GM18870 (cell line): ENCODE results near the gene UTP25.

Experiments used
- ATAC-seq: cut with Tn5 transposase; IDR thresholded peaks from one replicate; pipeline ENCODE4 v1.9.1; 2021; ENCODE audit warnings: moderate library complexity; ENCODE audit not compliant: unreplicated experiment

UTP25 gene

DNA sequence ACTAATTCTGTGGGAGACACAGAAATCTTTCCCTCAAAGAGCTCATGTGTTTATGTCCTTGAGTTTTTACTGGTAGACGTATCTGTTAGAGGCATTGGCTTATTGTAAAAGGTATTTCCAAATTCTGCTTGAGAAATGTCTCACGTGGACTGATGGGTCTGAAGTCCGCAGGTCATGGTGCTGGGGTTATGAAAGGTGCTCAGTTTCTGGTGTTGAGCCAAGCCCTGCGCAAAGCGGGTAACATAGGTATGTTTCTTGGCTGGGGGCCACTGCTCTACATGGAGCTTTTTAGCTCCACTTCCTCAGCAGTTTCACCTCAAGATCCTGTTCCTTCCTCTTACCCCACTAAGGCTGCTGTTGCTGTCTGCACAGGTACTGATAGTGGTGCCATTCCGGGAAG lies 10.8 kb downstream of the UTP25 start:
- no peak for ATAC-seq

DNA sequence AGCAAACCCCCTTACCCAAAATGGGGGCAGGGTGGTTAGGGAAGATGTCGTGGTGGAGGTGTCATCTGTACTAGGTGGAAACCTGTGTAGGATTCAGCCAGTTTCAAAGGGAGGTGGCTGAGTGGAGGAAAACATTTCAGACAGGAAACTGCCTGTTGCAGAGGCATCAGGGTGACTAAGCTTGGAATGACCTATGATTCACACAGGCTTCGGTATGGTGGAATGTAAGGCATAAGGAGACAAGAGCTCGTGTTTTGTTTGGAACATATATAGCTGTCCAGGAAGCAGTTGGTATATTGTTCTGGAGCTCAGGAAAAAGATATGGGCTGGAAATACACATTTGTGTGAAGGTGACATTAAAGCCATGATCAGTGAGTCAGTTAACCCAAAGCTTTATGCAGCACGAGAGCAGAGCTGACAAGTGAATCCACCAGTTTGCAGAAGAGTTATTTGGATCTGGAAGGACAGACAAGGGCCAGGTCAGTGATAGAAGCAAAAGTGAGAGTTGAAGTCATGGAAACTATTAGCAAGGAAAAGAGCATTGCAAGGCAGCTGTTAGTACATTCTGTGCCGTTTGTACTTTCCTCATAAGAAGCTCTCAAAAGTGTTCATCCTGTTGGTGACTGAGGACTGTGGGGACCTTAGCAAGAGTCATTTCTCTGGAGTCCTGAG lies 12.2 kb downstream of the UTP25 start:
- ATAC-seq: no peak

DNA sequence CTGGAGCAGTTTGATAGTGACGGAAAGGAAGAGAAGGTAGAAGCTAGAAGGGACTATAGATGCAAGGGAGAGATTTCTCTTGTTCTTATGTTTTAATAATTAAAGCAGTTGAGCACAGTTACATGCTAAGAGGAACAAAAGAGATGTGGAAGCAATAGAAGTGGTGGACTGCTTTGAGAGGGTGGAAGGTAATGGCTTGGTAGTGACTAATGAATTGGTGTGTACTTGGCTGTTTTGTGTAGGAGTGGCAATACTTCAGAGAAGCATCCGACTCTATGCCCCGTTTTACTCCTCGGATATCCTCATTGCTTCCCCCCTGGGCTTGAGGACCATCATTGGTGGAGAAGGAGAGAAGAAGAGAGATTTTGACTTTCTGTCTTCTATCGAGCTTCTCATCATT lies 12.8 kb downstream of the UTP25 start:
- ATAC-seq: no peak

DNA sequence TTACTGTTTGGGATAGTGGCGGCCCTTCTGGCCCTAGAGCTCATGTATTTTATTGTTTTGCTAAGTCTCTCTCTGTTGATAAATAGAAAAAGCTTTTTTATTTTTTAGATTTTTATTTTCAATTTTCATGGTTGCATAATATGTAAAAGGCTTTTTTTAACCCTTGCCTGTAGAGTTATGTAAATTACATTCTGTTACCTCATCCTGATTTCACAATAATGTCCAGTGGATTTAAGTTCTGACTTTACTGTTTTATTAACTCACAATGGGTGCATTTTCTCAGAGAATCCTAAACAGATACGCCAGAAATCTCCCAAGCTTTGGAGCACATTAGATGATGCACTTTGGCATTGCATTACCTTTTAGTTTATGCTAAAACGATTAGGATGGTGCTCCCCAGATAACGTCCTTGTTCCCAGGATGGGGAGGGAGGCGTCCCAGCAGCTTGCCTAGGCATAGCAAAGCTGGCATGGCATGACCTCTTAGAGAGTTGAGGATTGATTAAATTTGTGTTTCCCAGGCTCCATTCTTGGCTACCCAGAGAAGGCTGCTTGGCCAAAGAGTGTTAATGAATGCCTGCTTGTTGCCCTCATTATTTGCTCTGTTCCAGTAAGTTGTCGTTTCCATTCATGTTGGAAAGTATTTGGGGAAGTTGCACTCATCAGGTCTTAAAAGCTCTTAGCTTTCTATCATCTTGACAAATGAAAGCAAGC lies 17.1 kb downstream of the UTP25 start:
- ATAC-seq: no peak

DNA sequence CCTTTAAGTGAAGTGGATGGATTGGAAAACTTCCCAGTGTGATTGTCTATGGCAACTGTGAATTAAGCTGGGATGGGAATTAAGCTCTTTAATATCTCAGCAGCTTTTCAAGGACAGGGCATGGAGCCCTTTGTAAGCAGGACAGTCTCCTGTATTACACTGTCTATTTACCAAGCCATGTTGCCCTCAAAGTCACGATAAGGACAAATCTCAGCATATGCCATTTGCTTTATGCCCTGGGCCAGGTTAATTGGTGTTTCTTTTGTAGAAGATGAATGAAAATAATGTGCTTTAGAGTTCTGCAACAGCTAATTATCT lies 17.6 kb downstream of the UTP25 start:
- ATAC-seq: no peak

DNA sequence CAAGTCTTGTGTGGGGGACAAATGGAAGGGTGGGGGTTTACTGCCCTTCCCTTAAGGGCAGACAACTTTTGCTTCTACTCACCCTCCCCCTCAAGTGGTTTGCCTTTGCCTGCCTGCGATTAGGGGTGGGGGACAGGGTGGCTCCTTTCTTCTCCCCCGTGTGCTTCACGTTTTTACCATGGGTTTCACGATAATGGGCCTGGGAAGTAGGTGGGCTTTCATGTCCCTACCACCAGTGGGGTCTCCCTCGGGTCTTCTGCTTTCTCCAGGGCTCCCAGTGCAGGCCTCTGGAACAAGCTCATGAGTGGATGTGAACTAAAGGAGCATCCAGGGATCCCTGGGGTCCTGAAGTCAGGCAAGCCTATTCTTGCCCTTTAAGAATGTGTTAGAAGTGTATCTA lies 21.6 kb downstream of the UTP25 start:
- no peak for ATAC-seq

DNA sequence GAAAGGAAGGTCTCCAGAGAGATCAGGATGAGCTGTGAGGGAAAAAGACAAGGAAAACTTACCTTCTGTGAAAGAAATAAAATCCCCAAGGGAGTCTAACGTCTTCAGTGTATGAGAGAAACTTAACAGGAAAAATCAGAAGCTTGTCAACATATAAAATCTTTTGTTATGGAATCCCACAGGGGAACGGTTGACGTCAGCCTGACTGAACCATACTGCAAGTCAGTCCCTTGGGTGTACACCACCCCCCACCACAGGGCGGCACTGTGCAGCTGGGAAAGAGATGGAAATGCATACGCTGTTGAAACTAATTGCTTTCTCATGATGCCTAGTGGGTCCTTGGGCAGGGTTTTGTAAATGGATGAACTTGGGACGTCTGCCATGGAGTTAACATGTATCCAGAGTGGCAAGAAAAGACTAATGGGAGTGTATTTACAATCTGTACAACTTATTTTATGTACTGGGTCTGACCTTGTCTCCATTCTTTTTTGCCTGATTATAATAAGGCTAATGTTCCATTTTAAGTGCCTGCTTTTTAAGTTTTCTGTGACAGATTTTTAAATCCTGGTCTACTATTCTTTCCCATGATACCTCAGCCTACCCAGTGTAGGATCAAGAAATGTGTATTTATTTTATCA lies 22.7 kb downstream of the UTP25 start:
- ATAC-seq: no peak

DNA sequence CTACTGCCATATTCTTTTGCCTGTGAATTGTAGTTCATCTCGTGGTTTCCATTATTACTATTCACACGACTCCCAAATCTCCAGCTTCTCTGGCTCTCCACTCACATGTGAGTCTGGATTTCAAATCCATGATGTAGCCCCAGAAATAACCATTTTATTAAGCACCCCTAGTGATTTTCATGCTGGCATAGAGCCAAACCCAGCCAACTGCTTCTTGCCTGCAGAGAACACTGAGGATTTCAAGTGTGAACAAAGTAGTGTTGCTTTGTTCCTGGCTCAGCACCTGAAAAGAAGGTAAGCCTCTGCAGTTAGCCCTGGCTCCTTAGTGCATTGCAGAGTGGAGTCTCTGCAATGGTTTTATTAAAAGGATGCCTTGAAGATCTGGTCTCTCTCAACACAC lies 25.9 kb downstream of the UTP25 start:
- ATAC-seq: no peak

DNA sequence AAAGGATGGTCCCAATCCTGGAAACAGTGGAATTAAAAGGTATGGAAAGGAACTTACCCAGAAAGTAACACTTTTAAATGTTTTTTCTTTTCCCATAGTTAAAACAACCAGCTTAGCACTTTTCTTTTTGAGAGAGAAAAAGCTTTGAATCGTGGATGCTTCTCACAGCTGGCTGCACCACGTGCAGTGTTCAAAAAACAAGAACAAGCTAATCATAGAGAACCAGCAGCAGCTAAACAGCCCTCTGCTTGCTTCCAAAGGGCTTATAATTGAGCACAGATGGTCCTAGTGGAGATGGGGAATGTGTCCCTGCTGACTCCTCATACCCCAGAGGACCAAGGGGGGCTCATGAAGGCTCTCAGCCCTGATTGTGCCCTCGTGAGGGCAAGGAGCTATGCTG lies 26.4 kb downstream of the UTP25 start:
- ATAC-seq: no peak

DNA sequence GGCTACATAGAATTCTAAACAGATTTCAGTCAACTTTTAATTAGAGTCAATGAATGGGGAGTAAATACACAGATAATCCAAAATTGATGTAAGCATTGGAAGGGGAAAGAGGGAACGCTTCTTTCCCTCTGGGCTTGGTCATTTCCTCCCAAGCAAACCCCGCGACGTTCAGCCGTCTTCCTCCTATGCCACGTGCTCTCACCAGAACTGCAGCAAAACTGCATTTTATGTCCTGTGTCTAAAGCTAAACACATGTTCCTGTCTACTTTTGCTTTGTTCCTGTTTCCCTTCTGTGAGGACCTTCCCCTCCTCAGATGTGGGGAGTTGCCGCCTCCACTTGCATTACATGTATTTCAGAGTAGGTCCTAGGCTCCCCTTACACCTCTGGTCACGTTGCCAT lies 27.2 kb downstream of the UTP25 start:
- ATAC-seq: no peak

DNA sequence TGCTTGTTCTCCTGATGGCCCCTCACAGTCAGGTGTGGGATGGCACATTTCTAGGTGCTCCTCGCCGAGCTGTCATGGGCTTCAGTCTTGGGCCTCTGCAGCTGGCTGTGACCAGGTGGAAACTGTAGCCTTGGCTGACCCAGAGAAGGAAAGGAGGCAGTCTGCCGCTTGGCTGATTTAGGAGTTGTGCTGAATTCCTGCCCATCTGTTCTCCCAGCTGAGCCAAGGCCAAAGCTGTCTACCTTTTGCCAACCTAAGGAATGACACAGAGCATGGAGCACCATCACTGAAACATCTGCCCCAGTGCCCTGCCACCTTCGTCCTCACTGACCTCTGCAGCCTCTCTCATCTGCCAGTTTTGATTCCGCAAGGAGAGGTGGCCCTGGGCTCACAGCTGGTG lies 27.9 kb downstream of the UTP25 start:
- no peak for ATAC-seq

DNA sequence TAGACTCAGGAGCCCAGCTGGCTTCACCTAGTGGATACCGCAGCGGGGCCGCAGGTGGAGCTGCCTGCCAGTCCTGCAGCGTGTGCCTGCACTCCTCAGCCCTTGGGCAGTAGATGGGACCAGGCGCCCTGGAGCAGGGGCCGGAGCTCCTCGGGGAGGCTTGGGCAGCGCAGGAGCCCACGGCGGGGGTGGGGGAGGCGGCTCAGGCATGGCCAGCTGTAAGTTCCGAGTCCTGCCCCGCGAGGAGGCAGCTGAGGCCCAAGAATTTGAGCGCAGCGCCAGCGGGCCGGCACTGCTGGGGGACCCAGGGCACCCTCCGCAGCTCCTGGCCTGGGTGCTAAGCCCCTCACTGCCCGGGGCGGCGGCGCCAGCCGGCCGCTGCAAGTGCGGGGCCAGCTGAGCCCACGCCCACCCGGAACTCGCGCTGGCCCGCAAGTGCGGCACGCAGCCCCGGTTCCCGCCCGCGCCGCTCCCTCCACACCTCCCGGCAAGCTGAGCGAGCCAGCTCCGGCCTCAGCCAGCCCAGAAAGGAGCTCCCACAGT lies 30.9 kb downstream of the UTP25 start:
- no peak for ATAC-seq

DNA sequence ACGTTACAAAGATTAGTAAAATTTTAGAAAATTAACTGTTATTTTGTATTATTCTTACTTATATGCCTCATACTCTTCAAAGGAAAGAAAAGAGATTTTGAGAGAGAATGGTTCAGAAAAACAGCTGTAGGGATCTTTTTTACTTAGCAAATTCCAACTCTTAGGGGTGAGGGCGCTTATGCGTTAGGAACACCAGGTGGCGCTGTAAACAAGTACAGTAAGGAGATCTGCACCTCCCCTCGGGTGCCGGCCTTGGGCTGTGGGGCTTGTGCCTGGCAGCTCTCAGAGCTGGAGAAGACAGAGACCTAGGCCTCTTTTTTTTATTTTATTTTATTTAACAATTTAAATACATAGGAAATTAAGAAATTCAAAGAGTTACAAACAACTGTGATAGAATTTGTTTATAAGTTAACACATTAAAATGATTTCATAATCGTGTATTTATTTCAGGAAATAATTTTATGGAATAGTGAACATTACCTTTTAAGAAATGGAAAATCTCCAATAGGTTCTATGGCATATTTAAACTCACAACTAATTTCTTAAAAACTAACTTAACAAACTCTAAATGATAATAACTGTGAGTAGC lies 32.6 kb downstream of the UTP25 start:
- ATAC-seq: peak; percentile 88

DNA sequence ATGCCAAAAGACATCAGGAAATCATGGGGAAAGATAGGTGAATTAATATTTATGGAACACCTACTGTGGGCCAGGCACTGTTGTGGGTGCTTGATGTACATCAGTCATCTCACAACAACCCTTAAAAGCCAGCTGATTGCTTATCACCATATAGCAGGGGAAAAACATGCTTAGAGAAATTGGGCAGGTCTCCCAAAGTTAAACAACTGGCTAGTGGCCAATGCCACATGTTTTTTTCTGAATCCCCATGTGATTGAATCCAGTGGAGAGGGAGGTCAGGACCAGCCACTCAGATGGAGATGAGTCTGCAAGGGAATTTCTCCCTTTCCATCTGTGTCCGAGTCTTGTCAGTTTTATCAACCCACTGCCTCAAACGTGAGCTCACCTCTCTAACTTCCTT lies 33.5 kb downstream of the UTP25 start:
- no peak for ATAC-seq

DNA sequence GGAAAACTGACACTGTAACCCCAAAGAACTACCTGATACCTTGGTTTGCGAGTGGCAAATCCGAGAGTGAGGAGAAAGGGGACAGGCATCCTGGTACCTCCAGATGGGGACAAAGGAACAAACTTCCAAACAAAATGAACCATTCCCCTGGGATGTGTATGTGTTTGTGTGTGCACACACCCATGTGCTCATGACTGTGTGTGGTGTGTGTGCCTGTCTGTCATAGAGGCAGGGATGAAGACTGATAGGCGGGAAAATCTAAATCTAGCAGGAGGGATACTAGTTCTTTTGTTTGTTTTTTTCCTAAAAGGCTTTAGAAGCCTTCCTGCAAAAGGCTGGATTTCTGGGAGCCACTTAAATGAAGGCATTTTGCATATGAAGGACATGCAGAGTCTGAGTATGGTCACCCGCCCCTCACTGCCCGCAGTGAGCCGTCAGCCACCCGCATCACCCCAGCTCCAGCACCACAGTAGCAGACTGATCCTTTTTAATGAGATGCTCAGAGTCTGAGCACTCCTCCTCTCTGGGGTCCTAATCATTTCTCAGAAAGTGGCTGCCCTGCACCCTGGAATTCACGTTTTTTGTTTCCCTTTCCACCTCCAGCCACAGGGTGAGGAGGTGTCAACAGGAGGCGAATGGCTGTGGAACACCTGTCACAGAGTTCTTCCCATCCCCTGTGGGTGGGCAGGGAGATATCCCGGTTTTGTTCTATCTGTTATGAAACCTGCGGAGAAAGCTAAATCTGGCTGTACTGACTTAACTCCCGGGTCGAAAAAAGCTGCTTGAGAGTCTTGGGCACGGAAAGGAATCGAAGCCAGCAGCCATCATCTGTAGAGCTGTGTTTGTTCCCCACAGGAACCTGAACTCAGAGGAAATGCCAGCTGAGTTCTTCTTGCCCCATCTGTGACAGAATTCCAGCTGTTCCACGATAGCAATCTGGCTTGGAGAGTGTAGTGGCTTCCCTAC lies 34.9 kb downstream of the UTP25 start:
- ATAC-seq: no peak

DNA sequence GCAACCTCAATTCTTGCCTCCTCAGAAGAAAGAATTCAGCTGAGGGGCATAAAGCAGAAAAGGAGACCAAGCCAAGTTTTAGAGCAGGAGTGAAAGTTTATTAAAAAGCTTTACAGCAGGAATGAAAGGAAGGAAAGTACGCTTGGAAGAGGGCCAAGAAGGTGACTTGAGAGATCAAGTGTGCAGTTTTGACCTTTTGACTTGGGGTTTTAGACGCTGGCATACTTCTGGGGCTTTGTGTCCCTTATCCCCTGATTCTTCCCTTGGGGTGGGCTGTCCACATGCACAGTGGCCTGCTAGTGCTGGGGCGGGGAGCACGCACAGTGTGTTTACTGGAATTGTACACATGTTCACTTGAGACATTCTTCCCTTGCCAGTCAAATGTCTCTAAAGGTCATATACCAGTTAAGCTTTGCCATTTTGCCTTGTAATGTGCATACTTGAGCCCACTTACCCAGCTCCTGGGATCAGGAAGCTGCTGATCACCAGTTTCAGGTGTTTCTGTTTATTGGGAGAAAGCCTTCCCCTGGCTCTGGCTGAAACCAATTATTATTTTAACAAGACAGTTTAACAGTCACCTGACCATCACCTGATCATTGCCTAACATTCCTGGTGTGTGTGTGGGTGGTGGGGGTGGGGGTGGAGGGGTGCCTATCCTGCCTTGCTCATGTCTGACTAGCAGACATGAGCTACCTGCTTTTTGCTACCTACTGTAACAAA lies 36.2 kb downstream of the UTP25 start:
- no peak for ATAC-seq

DNA sequence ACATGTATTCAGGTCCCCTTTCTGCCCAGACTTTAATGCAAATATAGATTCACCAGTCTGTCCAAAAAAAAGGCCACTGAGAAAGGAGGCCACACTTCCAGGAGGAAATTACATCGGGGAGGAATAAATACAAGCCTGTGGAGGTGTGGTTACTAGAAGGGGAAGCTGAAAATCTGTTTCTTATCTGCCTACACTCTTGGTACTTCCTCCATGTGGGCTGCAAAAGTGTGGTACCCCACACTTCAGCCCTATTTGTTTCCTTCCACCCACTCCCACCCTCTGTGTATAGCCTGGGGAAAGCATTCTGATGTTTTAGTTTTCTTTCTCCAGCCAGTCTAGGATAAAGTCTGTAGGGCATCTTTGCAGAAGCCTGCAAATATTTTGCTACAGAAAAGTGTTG lies 38.4 kb downstream of the UTP25 start:
- no peak for ATAC-seq

DNA sequence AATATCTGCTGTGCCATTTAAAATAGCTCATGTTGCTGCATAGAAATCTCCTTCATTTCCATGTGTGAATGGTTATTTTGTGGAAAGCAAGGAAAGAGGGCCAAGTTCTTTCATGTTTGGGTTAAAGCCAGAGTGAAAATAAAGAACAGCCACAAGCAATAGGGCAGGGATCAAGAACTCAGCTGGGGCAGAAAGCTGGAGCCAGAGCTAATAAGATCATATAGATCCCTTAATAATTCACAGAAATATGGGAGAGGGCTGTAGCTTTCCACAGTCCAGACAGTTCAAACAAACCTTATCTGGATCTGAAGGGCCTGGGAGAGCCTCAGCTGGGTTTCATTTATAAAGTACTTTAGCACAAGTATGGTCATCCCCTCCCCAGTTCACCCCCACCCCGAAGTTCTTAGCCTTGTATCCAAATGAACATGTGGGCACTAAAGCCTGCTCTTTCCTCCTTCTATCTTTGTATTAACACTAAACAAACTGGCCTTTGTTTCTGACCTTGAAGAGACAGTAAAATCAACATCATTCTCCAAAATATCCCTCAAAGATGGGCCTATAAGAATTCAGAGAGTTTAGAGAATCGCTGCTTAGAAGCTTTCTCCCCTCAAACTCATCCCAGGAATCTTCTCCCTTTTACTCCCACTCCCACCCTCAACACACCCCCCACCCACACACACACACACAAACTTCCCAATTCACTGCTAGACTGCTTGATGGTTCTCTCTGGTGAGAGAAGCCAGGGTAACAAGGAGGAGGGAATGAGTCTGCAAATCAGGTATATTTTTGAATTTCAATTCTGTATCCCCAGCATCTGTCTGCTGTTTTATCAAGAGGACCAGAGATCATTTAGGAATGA lies 41.7 kb downstream of the UTP25 start:
- ATAC-seq: no peak

DNA sequence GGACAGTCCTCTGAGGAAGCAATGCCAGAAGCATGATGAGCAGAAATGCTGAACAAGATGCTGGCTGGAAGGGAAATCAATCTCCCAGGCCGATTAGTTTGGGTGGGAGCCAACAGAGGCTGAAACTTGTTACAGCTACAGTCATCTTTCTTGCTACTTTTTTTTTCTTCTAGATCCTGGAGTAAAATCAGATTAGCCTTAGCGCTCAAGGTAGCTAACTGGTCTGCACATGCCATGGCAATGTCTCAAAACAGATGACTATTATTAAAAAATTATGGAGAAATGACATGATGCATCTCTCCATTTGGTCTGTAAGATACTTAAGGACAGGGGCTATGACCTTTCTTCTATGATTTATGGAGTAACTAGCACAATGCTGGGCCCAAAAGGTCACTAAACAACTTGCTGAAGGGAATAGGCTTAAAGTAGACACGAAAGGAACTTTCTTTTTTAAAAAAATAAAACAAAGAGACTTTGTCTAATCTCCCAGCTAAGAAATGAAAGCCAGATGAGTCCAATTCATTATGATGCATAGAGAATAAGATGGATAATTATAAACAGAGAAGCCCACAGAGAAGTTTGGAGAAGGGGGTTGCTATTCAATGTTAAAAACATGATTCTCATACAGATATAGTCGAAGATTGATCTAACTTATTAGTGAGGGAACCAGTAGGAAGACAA lies 42.5 kb downstream of the UTP25 start:
- ATAC-seq: no peak
